ENCODE data around the gene DAB1. TPM values are rescaled to one million over a fixed set of nuclear protein-coding genes. Genes with fewer than 3 reads are reported as not detected.

The DAB1 gene
- polyA plus RNA-seq, 3 donors = 6.5 to 7.3 (median 7.2) TPM

GRCh38 chr1:57418971-57419370 is 4.9 kb downstream of the DAB1 start:
- DNase-seq = no peak

- DNase-seq = no peak
Measured at GRCh38 chr1:57411262-57411661, 12.6 kb downstream of the DAB1 start.

- no peak for DNase-seq
Measured at GRCh38 chr1:57410508-57410907, 13.4 kb downstream of the DAB1 start.

- DNase-seq = no peak
Measured at GRCh38 chr1:57407928-57408327, 15.9 kb downstream of the DAB1 start.

- no peak for DNase-seq
Measured at GRCh38 chr1:57406428-57406970, 17.4 kb downstream of the DAB1 start.

GRCh38 chr1:57404884-57405283 is 19.0 kb downstream of the DAB1 start:
- DNase-seq = no peak

- DNase-seq = no peak
Measured at GRCh38 chr1:57403201-57403600, 20.7 kb downstream of the DAB1 start.

GRCh38 chr1:57401671-57402070 is 22.2 kb downstream of the DAB1 start:
- DNase-seq = no peak

GRCh38 chr1:57400048-57400447 is 23.8 kb downstream of the DAB1 start:
- no peak for DNase-seq

GRCh38 chr1:57393058-57393584 is 30.7 kb downstream of the DAB1 start:
- no peak for DNase-seq

GRCh38 chr1:57385336-57385735 is 38.5 kb downstream of the DAB1 start:
- no peak for DNase-seq

- no peak for DNase-seq
Measured at GRCh38 chr1:57384901-57385300, 39.0 kb downstream of the DAB1 start.

GRCh38 chr1:57384284-57384683 is 39.6 kb downstream of the DAB1 start:
- DNase-seq = no peak

- DNase-seq = no peak
Measured at GRCh38 chr1:57381871-57382270, 42.0 kb downstream of the DAB1 start.

GRCh38 chr1:57381426-57381825 is 42.4 kb downstream of the DAB1 start:
- DNase-seq = no peak

GRCh38 chr1:57380923-57381322 is 42.9 kb downstream of the DAB1 start:
- no peak for DNase-seq

- no peak for DNase-seq
Measured at GRCh38 chr1:57378534-57378933, 45.3 kb downstream of the DAB1 start.

- DNase-seq = no peak
Measured at GRCh38 chr1:57377339-57378139, 46.3 kb downstream of the DAB1 start.

GRCh38 chr1:57376041-57376440 is 47.8 kb downstream of the DAB1 start:
- no peak for DNase-seq

- DNase-seq = no peak
Measured at GRCh38 chr1:57369889-57370288, 54.0 kb downstream of the DAB1 start.

- DNase-seq = no peak
Measured at GRCh38 chr1:57367945-57368344, 55.9 kb downstream of the DAB1 start.

- no peak for DNase-seq
Measured at GRCh38 chr1:57363643-57364042, 60.2 kb downstream of the DAB1 start.

GRCh38 chr1:57363165-57363564 is 60.7 kb downstream of the DAB1 start:
- DNase-seq = no peak

GRCh38 chr1:57362480-57362879 is 61.4 kb downstream of the DAB1 start:
- no peak for DNase-seq
